ENCODE data around the gene CHCHD5. TPM values are rescaled to one million over a fixed set of nuclear protein-coding genes. Genes with fewer than 3 reads are reported as not detected.

CHCHD5 gene
- total and polyA plus RNA-seq, 10 of the 15 experiments (the other 5 are each of a cell fraction or from before 2014, with no cell fraction given), result 16.4 to 118 (median 45.2) TPM

DNA sequence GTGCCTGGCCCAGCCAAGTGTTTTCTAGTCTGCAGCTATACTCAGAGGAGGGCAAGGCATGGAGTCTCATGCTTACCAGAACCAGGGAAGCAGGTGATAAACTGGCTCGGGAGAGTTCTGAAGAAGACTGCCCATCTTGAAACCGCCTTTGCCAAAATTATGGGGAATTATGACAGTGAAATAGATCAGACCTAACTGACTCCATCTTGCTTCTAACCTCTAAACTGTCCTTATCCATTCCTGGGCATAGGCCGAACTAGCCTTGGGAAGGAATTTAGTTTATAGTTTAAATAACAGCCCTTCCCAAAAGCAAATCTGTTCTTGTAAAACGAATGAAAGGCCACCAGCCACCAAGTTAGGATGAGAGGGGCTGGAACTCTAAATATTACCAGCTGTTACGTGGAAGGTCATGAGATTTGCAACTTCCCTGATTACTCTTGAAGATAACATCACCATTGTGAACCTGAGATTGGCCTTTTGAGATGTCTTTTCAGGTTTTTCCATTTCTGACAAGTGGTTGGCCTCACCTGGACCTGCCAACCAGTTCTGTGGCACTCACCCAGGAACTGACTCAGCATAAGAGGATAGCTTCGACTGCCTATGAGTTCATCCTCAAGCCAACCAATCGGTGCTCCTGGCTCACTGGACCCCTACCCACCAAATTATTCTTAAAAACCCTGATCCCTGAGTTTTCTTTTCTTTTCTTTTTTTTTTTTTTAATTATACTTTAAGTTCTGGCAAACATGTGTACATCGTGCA, 23.4 kb downstream of the CHCHD5 start:
- no peaks in the 10 kb centered on the region for H3K27me3 ChIP-seq (replicated peaks in 1 of 2; ENCODE audit: control insufficient read depth in 2 of 2, insufficient read depth in 2 of 2, low read length in 1 of 2)
- ChIA-PET CTCF (interaction anchor here (1.2 to 15.3 kb wide), 3 partner anchors 18 to 334 kb away, joined by 4 to 286 read pairs (median 4); no protein-coding TSS in a partner anchor), RAD21 (ENCODE audit: unreplicated experiment) (interaction anchor here (0.6 kb wide), 1 partner anchor 15 kb away, joined by 6 read pairs; no protein-coding TSS in a partner anchor), SMC1A (ENCODE audit: uncharacterized antibody, unreplicated experiment) (no interaction called here), POLR2A (interaction anchor here (0.6 to 0.7 kb wide), 3 partner anchors 17 to 169 kb away, joined by 3 to 17 read pairs (median 4); no protein-coding TSS in a partner anchor)
- FAIRE-seq, result no peak
- TF ChIP-seq, protein P1, sequence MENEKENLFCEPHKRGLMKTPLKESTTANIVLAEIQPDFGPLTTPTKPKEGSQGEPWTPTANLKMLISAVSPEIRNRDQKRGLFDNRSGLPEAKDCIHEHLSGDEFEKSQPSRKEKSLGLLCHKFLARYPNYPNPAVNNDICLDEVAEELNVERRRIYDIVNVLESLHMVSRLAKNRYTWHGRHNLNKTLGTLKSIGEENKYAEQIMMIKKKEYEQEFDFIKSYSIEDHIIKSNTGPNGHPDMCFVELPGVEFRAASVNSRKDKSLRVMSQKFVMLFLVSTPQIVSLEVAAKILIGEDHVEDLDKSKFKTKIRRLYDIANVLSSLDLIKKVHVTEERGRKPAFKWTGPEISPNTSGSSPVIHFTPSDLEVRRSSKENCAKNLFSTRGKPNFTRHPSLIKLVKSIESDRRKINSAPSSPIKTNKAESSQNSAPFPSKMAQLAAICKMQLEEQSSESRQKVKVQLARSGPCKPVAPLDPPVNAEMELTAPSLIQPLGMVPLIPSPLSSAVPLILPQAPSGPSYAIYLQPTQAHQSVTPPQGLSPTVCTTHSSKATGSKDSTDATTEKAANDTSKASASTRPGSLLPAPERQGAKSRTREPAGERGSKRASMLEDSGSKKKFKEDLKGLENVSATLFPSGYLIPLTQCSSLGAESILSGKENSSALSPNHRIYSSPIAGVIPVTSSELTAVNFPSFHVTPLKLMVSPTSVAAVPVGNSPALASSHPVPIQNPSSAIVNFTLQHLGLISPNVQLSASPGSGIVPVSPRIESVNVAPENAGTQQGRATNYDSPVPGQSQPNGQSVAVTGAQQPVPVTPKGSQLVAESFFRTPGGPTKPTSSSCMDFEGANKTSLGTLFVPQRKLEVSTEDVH (IDR thresholded peaks at IDR 0.05; ENCODE audit: low read depth, partially characterized antibody), result no peak
- TF ChIP-seq YBX1 (IDR thresholded peaks at IDR 0.05), result no peak
- no peak for TF ChIP-seq BHLHE40 (IDR thresholded peaks at IDR 0.05; ENCODE audit: borderline replicate concordance in 1 of 2, low read depth in 2 of 2, low read length in 1 of 2)
- TF ChIP-seq, protein P2, sequence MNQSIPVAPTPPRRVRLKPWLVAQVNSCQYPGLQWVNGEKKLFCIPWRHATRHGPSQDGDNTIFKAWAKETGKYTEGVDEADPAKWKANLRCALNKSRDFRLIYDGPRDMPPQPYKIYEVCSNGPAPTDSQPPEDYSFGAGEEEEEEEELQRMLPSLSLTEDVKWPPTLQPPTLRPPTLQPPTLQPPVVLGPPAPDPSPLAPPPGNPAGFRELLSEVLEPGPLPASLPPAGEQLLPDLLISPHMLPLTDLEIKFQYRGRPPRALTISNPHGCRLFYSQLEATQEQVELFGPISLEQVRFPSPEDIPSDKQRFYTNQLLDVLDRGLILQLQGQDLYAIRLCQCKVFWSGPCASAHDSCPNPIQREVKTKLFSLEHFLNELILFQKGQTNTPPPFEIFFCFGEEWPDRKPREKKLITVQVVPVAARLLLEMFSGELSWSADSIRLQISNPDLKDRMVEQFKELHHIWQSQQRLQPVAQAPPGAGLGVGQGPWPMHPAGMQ (IDR thresholded peaks at IDR 0.05; ENCODE audit: borderline replicate concordance), result no peak
- TF ChIP-seq, protein P3, sequence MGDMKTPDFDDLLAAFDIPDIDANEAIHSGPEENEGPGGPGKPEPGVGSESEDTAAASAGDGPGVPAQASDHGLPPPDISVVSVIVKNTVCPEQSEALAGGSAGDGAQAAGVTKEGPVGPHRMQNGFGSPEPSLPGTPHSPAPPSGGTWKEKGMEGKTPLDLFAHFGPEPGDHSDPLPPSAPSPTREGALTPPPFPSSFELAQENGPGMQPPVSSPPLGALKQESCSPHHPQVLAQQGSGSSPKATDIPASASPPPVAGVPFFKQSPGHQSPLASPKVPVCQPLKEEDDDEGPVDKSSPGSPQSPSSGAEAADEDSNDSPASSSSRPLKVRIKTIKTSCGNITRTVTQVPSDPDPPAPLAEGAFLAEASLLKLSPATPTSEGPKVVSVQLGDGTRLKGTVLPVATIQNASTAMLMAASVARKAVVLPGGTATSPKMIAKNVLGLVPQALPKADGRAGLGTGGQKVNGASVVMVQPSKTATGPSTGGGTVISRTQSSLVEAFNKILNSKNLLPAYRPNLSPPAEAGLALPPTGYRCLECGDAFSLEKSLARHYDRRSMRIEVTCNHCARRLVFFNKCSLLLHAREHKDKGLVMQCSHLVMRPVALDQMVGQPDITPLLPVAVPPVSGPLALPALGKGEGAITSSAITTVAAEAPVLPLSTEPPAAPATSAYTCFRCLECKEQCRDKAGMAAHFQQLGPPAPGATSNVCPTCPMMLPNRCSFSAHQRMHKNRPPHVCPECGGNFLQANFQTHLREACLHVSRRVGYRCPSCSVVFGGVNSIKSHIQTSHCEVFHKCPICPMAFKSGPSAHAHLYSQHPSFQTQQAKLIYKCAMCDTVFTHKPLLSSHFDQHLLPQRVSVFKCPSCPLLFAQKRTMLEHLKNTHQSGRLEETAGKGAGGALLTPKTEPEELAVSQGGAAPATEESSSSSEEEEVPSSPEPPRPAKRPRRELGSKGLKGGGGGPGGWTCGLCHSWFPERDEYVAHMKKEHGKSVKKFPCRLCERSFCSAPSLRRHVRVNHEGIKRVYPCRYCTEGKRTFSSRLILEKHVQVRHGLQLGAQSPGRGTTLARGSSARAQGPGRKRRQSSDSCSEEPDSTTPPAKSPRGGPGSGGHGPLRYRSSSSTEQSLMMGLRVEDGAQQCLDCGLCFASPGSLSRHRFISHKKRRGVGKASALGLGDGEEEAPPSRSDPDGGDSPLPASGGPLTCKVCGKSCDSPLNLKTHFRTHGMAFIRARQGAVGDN (IDR thresholded peaks at IDR 0.05), result no peak
- TF ChIP-seq IRF4 (IDR thresholded peaks at IDR 0.05; ENCODE audit: low read depth, low read length), result no peak
- no peak for TF ChIP-seq CREB1 (IDR thresholded peaks at IDR 0.05; ENCODE audit: low read depth)
- TF ChIP-seq MEF2A (IDR thresholded peaks at IDR 0.05; ENCODE audit: insufficient read depth, low read depth, low read length), result no peak
- no peak for TF ChIP-seq NBN (IDR thresholded peaks at IDR 0.05)
- intact Hi-C loops (cut with micrococcal nuclease; ENCODE audit: unreplicated experiment) (no loop called here), in situ Hi-C loops (cut with MboI) (no loop called here)
- H3K4me2 ChIP-seq (ENCODE audit: control insufficient read depth, insufficient read depth), result no peak overlapping the region
- no peak overlapping the region for H2AFZ ChIP-seq (ENCODE audit: control insufficient read depth, low read depth, low read length)
- DNase-seq (ENCODE audit: low read depth, low spot score), result no peak
- WGBS (ENCODE audit: insufficient coverage, insufficient replicate concordance, low lambda C conversion rate, missing lambda C conversion rate), result 52% methylated on average over 8 of the region's 8 CpGs
- H3K9ac ChIP-seq (ENCODE audit: control insufficient read depth, insufficient read depth, low read length), result no peak overlapping the region
- H3K4me1 ChIP-seq (ENCODE audit: control insufficient read depth, insufficient read depth, low read length), result no peaks in the 10 kb centered on the region
- H4K20me1 ChIP-seq (ENCODE audit: control insufficient read depth, insufficient read depth), result no peaks in the 10 kb centered on the region
- no TSS peak for BruUV-seq (replicated peaks)
- no peak for ATAC-seq
- H3K27ac ChIP-seq (ENCODE audit: control insufficient read depth, insufficient read depth), result no peak overlapping the region
- H3K36me3 ChIP-seq (ENCODE audit: control insufficient read depth in 2 of 2, insufficient read depth in 2 of 2, low read length in 1 of 2), result no peaks in the 10 kb centered on the region
- no peaks in the 10 kb centered on the region for H3K9me3 ChIP-seq (replicated peaks; ENCODE audit: control insufficient read depth, insufficient read depth, low read length)
- H3K4me3 ChIP-seq, result no peak overlapping the region
- no peaks in the 10 kb centered on the region for H3K79me2 ChIP-seq (ENCODE audit: control insufficient read depth, insufficient read depth, low read length)
